ENCODE measurements around the gene CACNG6. TPM values are rescaled to one million over a fixed set of nuclear protein-coding genes. Genes with fewer than 3 reads are reported as not detected.

Gene CACNG6
- total RNA-seq, 3 donors from 2014 or later (not counting 1 experiment from before 2014, with no cell fraction given), result 11.5 TPM; not detected in 2

GRCh38 chr19:54040003-54040402 lies 48.6 kb downstream of the CACNG6 start:
- Histone ChIP-seq H3K4me1 (ENCODE audit: control insufficient read depth, insufficient read depth, low read length) (no peaks in the 10 kb centered on the region), H3K27me3 (ENCODE audit: control insufficient read depth, insufficient read depth, low read length) (no peaks in the 10 kb centered on the region), H3K36me3 (ENCODE audit: control insufficient read depth, insufficient read depth, low read length) (no peaks in the 10 kb centered on the region), H3K4me3 (ENCODE audit: low read length) (no peak overlapping the region), H3K27ac (ENCODE audit: low read length) (no peak overlapping the region), H3K9me3 (ENCODE audit: control insufficient read depth, insufficient read depth, low read length) (no peaks in the 10 kb centered on the region)
- DNase-seq, result no peak
- TF ChIP-seq, protein P1, sequence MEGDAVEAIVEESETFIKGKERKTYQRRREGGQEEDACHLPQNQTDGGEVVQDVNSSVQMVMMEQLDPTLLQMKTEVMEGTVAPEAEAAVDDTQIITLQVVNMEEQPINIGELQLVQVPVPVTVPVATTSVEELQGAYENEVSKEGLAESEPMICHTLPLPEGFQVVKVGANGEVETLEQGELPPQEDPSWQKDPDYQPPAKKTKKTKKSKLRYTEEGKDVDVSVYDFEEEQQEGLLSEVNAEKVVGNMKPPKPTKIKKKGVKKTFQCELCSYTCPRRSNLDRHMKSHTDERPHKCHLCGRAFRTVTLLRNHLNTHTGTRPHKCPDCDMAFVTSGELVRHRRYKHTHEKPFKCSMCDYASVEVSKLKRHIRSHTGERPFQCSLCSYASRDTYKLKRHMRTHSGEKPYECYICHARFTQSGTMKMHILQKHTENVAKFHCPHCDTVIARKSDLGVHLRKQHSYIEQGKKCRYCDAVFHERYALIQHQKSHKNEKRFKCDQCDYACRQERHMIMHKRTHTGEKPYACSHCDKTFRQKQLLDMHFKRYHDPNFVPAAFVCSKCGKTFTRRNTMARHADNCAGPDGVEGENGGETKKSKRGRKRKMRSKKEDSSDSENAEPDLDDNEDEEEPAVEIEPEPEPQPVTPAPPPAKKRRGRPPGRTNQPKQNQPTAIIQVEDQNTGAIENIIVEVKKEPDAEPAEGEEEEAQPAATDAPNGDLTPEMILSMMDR (IDR thresholded peaks at IDR 0.05), result no peak
- Mint-ChIP-seq H3K9me3 (no peaks in the 10 kb centered on the region), H3K4me1 (no peaks in the 10 kb centered on the region), H3K4me3 (no peak overlapping the region), H3K27ac (no peak overlapping the region), H3K27me3 (ENCODE audit: low read depth in 2 of 2) (peaks cover 3 to 9% of the 10 kb centered on the region in 2 donors), H3K36me3 (no peaks in the 10 kb centered on the region)
- WGBS (ENCODE audit: insufficient coverage), result 75% methylated on average over 4 of the region's 4 CpGs
- intact Hi-C loops (cut with micrococcal nuclease), result no loop called here
- no peak for ATAC-seq

GRCh38 chr19:54041969-54042606 lies 50.7 kb downstream of the CACNG6 start:
- H3K4me3 Mint-ChIP-seq, result no peak overlapping the region
- H3K36me3 Mint-ChIP-seq, result no peaks in the 10 kb centered on the region
- no peak for ATAC-seq
- DNase-seq, result no peak
- H3K9me3 ChIP-seq (ENCODE audit: control insufficient read depth, insufficient read depth, low read length), result no peaks in the 10 kb centered on the region
- no peaks in the 10 kb centered on the region for H3K9me3 Mint-ChIP-seq
- intact Hi-C loops (cut with micrococcal nuclease), result no loop called here
- H3K27me3 ChIP-seq (ENCODE audit: control insufficient read depth, insufficient read depth, low read length), result no peaks in the 10 kb centered on the region
- no peak overlapping the region for H3K4me3 ChIP-seq (ENCODE audit: low read length)
- no peaks in the 10 kb centered on the region for H3K36me3 ChIP-seq (ENCODE audit: control insufficient read depth, insufficient read depth, low read length)
- H3K4me1 ChIP-seq (ENCODE audit: control insufficient read depth, insufficient read depth, low read length), result no peaks in the 10 kb centered on the region
- H3K27me3 Mint-ChIP-seq (ENCODE audit: low read depth in 2 of 2), result peaks cover 11 to 25% of the 10 kb centered on the region in 2 donors
- no peaks in the 10 kb centered on the region for H3K4me1 Mint-ChIP-seq
- H3K27ac ChIP-seq (ENCODE audit: low read length), result no peak overlapping the region
- H3K27ac Mint-ChIP-seq, result no peak overlapping the region
- TF ChIP-seq, protein P1 (IDR thresholded peaks at IDR 0.05), result no peak
- WGBS (ENCODE audit: insufficient coverage), result 61% methylated on average over 6 of the region's 9 CpGs

DNA sequence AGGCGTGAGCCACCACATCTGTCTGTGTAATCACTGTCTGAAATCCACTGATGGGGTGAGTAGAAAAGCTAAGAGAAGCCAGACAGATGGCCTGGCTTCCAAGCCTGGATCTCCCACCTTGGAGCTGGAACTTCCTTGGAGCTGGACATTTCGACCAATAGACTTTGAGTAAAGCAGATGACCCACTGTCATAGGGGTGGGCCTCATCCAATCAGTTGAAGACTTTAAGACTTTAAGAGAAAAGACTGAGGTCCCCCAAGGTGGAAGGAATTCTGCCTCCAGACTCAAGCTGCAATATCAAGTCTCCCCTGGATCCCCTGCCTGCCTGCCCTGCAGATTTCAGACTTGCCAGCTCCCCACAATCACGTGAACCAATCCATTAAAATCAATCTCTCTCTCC lies 51.6 kb downstream of the CACNG6 start:
- WGBS (ENCODE audit: insufficient coverage), result 86% methylated on average over 2 of the region's 3 CpGs
- DNase-seq, result no peak
- intact Hi-C loops (cut with micrococcal nuclease), result no loop called here
- TF ChIP-seq, protein P1 (IDR thresholded peaks at IDR 0.05), result no peak
- H3K27me3 Mint-ChIP-seq (ENCODE audit: low read depth in 2 of 2), result peaks cover 8 to 17% of the 10 kb centered on the region in 2 donors
- H3K4me3 ChIP-seq (ENCODE audit: low read length), result no peak overlapping the region
- no peaks in the 10 kb centered on the region for H3K36me3 Mint-ChIP-seq
- H3K4me3 Mint-ChIP-seq, result no peak overlapping the region
- ATAC-seq, result no peak
- H3K4me1 Mint-ChIP-seq, result no peaks in the 10 kb centered on the region
- no peaks in the 10 kb centered on the region for H3K4me1 ChIP-seq (ENCODE audit: control insufficient read depth, insufficient read depth, low read length)
- H3K27ac ChIP-seq (ENCODE audit: low read length), result no peak overlapping the region
- no peaks in the 10 kb centered on the region for H3K27me3 ChIP-seq (ENCODE audit: control insufficient read depth, insufficient read depth, low read length)
- H3K9me3 ChIP-seq (ENCODE audit: control insufficient read depth, insufficient read depth, low read length), result no peaks in the 10 kb centered on the region
- no peaks in the 10 kb centered on the region for H3K36me3 ChIP-seq (ENCODE audit: control insufficient read depth, insufficient read depth, low read length)
- no peak overlapping the region for H3K27ac Mint-ChIP-seq
- no peaks in the 10 kb centered on the region for H3K9me3 Mint-ChIP-seq

DNA sequence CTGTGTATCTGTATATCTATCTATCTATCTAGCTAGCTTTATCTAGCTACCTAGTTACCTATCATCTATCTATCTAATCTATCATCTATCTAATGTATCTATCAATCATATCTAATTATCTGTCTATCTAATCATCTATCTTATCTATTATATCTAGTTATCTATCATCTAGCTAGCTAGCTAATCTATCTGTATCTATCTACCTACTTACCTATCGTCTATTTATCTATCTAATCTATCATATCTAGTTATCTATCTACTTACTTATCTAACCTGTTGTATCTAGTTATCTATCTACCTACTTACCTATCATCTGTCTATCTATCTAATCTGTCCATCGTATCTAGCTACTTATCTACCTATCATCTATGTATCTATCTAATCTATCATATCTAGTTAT lies 54.3 kb downstream of the CACNG6 start:
- Mint-ChIP-seq H3K36me3 (no peaks in the 10 kb centered on the region), H3K9me3 (no peaks in the 10 kb centered on the region), H3K27ac (no peak overlapping the region), H3K4me1 (no peaks in the 10 kb centered on the region), H3K27me3 (ENCODE audit: low read depth in 2 of 2) (peaks cover 8 to 17% of the 10 kb centered on the region in 2 donors), H3K4me3 (no peak overlapping the region)
- Histone ChIP-seq H3K4me1 (ENCODE audit: control insufficient read depth, insufficient read depth, low read length) (no peaks in the 10 kb centered on the region), H3K9me3 (ENCODE audit: control insufficient read depth, insufficient read depth, low read length) (no peaks in the 10 kb centered on the region), H3K36me3 (ENCODE audit: control insufficient read depth, insufficient read depth, low read length) (no peaks in the 10 kb centered on the region), H3K27ac (ENCODE audit: low read length) (no peak overlapping the region), H3K27me3 (ENCODE audit: control insufficient read depth, insufficient read depth, low read length) (no peaks in the 10 kb centered on the region), H3K4me3 (ENCODE audit: low read length) (no peak overlapping the region)
- no peak for DNase-seq
- intact Hi-C loops (cut with micrococcal nuclease), result no loop called here
- TF ChIP-seq, protein P1 (IDR thresholded peaks at IDR 0.05), result no peak
- ATAC-seq, result no peak
- 72% methylated on average over 2 of the region's 2 CpGs for WGBS (ENCODE audit: insufficient coverage)

Measured in natural killer cell (primary cell).